GM19438 (cell line): Measurements from ENCODE around the gene FILIP1.

ENCODE experiments used
- ATAC-seq: cut with Tn5 transposase; IDR thresholded peaks from one replicate; pipeline ENCODE4 v1.9.1; 2021; ENCODE audit warnings: low read depth; ENCODE audit not compliant: unreplicated experiment

The FILIP1 gene

DNA sequence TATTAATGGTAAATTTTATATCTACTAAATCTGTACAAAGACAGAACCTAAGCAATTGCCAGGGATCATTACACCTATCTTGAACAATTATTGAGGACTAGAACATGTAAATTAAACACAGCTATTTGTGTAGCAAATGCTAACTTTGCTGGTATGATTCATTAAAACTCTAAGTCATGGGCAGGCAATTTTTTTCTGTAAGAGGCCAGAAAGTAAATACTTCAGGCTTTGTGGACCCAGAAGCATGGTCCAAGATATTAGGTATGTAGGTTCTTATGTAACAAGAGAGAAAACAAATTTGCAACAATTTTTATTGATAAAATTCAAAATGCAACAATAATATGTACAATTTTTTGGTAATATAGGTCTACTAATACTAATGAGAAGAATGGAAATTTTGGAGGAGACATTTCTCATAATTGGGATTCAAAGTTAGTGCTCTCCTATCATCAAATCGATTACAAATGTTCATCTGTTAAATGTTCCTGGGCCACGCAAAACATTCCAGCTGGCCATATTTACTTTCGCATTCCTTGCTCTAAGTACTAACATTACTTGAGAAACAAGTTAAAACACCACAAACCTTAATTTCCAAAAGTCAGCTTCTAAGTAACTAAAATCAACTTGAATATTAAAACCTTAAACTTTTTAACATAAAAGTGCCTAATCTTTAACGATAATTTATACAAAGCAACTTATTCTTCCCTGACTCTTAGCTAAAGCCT, 213.3 kb downstream of the FILIP1 start:
- ATAC-seq = no peak

DNA sequence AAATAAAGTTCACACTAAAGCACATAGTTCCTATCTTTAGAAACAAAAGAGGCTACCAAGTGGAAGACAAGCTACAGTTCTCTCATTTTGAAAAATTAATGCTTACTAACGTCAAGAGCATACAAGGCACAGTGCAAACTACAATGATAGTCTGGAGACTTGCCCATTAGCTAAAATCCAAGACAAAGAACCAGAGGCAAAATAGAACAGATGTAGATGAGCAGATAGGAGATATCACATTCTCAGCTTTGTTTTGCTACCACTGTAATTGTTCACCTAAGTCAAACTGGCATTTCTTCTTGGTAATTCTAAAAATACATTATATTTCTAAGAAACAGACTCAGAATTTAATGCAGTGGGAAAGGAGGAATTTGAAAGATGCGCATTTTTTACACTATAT, 214.2 kb downstream of the FILIP1 start:
- no peak for ATAC-seq

DNA sequence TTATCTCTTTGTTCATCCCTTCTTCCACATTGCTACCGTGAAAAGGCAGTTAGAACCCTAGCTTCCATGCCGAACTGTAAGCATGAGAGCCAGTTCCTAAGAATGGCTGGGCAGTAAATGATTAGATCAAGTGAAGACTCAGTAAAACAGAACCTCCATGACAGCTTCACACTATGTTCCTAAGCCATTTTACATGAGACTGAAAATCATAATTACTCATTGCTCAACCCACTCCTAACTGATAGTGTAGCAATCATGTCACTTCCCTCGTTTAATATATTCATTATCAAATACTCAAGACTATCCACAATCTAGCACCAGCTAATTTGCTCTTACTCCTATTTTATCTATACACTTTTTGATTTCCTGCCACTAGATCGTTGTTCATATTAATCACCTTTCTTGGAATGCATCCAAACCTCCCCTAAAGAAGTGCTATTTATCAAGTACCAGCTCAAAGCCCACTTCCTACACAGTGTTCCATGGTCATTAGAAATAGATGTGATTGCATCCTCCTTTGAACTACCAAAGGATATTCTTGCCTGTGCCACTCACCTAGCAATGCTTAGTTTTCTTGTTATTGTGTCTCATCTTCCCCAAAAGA, 215.0 kb downstream of the FILIP1 start:
- ATAC-seq = no peak

DNA sequence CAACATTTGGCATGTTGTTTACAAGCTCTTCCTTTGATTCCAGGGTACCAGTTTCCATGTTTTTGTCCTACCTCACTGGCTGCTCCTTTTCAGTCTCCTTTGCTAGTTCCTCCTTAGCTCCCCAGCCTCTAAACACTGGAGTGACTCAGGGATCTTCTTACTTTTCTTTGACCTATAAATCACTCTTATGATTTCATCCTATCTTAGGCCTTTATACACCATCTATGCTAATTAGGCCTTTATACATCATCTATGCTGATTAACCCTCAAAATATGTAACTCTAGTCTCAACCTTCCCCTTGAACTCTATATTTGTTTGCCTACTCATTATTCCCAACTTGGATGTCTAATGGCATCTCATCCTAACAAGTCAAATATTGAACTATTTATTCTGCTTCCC, 218.5 kb downstream of the FILIP1 start:
- ATAC-seq = no peak

DNA sequence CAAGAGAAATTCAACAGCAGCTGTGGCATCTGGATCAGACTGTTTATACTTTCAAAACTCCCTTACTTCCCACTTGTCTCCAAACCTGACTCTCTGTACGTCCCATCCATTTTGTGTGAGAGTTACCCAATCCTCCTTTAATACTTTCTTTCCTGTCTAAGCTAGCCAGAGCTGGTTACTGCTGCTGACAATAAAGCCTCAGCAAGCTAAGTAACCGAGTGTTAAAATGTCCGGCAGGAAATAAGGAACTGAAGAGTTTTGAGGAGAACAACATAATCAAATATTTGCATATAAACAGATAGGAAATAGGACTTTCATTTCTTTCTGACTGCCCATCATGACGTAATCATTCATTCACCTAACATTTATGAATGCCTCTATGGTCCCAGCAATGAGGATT, 220.6 kb downstream of the FILIP1 start:
- no peak for ATAC-seq

DNA sequence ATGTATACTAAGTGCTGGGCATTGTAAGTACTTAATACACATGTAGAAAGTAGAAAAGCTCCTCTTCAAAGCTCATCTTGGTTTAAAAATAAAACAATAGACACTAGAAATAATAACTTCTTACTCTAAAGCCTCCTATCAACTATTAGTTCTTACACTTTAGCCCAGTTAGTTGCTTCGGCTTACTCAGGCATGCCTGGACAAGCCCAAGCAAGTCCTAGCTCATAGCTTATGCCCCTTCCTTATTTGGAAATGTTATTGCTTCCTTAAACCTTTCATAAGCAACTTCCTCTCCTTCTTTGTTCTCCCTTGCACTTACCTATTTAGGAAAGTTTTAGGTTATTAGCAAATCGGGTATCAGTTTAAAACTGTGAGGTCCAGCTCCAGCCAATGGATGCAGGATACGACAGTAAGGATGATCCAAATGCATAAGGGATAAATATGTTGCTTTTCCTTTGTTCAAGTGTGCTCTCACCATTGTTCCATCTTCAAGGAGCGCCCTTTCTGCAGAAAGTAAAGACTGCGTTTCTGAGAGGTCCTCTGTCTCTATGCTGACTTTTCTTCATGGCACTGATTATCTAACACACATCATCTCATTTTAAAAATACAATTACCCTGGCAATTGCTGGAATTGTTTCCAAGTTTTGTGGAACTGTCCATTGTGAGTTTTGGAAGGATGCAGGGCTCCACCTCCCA, 221.3 kb downstream of the FILIP1 start:
- no peak for ATAC-seq

DNA sequence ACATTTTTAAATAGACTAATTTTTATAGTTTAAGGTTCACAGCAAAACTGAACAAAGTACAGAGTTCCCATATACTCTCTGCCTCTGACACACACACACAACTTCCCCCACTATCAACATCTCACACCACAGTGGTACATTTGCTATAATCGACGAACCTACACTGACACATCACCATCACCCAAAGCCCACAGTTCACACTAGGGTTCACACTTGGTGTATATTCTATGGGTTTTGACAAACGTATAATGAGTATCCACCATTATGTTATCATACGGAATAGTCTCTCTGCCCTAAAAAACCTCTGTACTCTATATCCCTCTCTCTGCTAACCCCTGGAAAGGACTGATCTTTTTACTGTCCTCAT, 224.6 kb downstream of the FILIP1 start:
- no peak for ATAC-seq

DNA sequence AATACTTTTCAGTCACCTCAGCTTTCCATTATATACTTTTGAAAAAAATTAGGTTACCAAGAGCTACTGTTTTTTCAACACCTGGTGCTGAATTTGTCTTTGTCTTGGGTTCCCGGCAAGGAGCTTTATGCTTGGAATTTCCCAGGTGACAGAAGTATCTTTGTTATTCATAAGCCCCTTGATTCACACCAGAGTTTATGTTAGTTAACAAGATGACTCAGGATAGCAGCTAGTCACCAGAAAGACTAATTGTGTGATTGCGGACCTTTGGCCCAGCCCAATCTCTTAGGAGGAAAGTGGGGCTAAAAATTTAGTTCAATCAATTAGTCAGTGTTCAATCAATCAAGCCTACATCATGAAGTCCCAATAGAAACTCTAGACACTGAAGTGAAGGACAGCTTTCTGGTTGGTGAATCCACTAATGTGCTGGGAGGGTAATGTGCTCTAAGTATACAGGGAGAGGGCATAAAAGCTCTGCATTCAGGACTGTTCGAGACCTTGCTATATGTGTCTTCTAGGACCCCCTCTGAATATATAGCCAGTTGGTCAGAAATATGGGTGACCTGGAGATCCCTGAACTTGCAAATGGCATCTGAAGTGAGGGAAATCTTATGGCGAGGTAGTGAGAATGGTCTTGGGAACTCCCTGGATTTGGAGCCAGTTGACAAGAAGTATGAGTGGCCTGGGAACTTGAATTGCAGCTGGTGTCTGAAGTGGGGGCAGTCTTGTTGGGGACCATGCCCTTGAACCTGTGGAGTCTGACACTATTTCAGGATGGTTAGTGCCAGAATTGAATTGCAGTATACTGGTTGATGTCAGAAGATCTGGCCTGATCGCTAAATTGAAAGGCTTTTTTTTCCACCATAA, 225.2 kb downstream of the FILIP1 start:
- ATAC-seq = no peak

DNA sequence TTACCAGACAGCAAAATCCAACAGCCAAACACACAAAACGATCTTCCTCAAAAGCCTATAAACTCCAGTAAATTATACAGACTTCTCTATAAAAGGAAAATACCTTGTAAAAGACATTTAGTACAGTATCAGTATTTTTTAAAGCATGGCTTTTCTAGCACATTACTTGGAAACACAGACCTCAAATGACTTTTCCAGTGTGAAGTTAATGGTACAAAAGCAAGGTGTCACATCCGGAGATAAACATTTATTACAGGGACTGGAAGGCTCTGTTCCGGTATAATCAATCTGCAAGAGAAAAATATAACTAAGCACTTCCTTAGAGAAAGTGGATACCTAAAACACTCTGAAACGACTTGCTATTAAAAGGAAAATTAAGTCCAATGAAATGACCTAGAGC, 226.1 kb downstream of the FILIP1 start:
- ATAC-seq = no peak

DNA sequence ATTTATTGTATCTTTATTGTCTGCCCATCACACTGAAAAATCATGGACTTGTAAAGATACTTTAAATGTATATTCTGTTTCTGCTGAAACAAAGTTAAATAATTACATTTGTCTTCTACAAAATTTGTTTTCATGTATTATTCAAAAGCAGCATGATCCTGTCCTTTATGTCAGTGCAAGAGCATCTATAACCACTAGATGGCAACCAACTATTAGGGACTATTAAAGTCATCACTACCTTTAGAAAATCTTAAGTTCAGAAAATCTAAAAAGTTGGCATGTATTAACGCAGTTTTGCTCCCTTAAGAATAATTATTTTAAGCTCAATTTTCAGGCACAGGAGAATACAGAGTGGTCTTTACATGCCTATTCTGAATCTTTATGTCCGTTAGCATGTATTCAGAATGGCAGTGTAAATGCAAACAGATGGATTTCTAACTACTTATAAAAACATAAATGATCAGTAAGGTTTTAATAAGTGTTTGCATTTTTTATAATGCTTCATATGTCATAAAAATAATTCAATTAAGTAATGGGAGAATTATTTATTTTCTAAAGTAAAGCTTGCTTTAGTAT, 226.8 kb downstream of the FILIP1 start:
- no peak for ATAC-seq

DNA sequence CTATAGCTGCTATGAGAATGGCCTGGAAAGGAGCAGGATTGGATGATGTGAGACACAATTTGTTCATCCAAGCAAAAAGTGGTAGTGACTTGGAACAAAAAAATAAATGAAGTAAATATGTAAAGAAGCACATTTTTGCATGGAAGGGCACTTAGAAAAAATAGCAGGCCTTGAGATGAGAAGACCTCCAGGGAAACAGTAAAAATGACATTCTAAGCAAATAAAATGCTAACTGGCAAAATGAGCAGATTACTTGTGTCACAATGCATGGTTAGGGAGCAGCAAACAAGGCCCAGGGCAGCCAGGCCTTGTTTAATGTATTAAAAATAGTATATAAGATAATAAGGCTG, 230.2 kb downstream of the FILIP1 start:
- no peak for ATAC-seq

DNA sequence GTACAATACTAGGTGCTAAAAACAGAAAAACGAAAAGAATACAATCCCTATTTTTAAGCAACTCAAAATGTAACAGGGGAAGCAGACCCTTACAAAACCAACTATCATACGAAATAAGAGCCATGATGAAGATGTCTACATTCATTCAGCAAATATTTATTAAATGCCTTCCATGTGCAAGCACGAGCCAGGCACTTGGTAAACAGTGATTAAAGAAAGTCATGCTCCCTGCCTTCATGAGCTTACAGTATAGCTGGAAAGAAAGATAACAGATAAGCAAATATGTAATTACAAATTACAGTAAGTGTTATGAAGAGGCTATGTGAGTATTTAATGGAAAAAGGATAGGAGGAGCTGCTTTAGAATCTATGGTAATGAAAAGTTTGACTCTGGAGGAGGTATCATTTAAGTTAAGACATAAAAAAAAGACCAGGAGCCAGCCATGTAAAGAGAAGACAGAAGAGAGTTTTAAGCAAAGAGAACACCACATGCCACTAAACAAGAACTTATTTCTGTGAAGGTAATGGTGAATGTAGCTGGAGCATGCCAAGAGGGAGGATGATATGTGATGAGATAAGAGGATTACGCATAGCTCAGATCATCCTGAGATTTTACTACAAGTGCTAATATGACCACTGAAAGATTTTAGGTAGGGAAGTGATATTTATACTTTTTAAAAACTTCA, 230.7 kb downstream of the FILIP1 start:
- ATAC-seq = no peak

DNA sequence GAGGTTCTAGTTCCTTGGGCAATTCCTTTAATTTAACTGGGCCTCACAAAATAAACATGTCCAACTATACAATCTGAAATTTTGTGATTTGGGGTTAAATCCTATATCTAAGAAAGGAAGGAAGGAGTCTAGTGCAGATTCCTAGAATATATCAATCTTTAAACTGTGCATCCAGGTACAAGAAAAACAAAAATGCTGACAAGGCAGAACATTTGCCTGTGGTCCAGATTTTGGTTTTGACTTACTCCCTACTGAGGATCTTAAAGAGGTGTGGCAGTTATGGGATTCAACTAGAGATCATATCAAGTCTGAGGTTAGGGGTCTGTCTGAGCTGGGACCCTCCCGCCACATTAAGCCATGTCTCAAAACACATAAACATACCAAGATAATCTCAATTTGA, 232.3 kb downstream of the FILIP1 start:
- no peak for ATAC-seq

DNA sequence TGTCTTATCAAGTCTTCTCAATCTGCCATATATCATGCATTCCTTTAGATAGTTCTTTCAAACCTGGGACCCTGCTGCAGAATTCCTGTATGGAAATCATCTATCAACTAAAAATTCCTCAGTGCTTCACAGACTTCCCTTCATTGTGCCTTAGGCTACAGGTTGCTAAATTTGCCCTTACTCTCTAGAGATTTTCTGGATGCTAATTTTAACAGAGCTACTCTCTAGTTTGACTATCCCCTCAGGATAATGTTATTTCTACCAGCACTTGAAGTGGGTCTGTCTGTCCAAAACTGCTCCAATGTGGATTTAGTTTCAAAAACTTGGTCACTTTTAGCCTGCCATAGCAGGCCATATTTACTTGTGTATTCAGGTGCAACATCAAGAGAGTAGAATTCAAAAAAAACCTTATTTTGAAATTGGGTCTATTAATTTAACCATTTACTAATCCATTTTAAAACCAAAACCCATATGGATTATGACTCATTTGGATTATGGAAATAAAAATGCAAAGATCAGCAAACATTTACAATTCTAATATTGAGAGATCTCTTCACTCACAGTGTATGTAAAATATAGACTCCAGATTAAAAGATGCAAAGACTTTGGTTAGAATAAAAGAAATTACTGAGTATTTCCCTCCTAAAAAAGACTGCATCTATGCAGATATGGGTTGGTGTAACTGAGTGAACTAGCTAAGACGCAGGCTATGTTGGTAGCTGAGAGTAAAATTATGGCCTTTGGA, 236.1 kb downstream of the FILIP1 start:
- ATAC-seq = no peak

DNA sequence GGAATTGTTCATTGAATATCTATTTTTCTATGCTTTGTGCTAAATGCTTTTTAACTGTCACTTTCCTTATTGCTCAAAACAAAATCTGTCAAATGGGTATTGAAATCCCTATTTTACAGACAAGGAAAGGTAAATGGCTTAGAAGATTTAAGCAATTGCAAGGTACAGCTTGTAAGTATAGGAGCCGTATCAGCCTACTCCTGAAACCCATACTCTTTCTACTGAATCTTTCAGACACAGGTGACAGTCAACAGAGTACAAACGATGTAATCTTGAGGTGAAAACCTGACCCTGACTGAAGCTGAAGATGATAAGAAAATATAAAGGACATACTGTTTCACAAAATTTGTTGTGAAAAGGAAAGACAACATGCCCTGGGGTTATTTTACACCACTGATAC, 243.0 kb downstream of the FILIP1 start:
- no peak for ATAC-seq

DNA sequence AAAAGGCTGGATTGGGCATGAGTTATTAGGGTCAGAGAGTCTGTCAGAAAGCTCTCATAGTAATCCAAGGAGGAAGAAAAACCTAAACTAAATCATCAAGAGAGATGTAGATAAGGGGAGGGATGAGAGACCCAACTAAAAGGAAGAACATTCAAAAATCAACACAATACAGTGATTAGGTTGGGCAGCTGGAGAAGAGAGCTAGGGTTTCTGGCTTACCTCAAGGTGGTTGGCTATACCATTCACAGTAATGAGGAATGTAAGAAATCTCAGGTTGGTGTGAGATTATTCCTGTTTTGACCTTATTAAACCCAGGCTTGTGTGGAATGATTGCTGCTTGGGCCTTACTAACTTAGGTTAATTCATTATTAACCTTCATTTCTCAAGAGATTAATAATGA, 243.8 kb downstream of the FILIP1 start:
- no peak for ATAC-seq

DNA sequence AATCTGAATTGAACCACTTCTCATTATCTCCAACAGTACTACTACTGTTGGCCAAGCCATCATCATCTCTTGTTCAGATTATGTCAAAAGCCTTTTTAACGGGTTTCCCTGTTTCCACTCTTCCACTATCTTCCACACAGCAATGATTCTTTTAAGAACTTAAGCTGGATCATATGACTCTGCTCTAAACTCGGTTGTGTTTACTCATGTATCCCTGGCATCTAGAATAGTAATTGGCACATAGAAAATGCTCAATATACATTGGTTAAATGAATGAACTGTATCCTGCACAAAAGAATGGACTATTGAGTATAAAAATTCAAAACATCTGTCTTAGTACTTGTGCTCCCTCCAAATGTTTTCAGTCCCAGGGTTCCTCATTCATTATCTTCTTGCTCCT, 247.2 kb downstream of the FILIP1 start:
- ATAC-seq = no peak

DNA sequence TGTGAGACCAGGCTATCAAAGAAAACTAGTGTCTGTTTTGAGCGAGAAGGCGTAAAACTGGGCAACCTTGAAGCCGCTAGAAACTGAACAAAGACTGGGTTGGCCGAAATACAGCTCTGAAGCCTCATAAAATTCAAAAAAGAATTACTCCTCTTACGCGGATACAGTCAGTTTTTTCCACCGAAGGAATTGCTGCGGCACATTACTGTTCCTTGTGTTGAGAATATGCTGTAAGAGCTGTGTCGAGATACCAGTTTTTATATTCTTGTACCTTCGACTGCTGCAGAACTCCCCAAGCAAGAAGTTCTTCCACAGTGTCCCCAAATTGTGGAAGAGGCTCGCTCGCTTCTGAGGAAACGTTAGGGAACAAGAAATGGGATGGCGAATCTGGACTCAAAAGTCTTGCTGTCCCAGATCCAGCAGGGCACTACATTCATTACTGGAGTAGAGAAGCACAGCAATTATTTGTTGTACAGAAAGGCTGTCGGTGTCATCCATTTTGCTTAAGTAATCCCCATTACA, 249.5 kb downstream of the FILIP1 start:
- ATAC-seq = peak; percentile 5

DNA sequence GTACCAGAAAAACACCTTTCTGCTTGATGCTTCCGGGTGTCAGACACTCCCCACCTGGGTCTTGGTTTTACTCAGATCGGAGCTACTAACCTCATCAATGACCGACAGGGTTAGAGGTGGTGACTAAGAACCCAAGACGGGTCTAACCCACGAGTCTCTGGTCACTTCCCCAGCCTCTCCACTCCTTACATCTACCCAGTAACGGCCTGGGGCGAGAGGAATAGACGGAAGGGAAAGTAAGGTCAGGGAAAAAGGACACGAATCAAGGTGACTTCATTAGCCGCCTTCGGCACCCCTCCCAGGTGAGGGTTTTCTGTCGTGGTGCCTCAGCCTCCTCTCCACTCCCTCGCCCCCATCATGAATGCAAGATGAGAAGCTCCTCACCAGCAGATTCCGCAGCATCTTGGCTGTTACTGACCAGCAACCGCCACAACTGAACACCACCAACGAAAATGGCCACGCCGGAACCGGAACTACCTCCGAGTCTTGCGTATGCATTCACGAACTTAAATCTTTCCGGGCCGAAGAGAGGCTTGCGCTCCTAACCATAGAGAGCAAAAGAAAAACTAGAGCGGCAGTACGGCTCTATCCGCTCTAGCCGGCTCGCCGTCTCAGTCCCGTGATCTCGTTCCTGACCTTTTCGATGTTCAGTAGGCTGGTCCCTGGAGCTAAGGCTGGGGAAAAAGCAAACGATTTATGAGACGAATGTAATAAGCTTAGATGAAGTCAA, 250.1 kb downstream of the FILIP1 start, which contains the start of gene COX7A2:
COX7A2 (minus strand) TSS at position 469 of the 730 bp plus-strand sequence; CDS start at position 402, 67 bp downstream.
- ATAC-seq = peak; percentile 93
